Activated naive CD4-positive, alpha-beta T cell treated with anti-CD3 and anti-CD28 coated beads for 36 hours (primary cell): ENCODE data around the gene UBAC1. TPM values are rescaled to one million over a fixed set of nuclear protein-coding genes. Genes with fewer than 3 reads are reported as not detected.
A peak's percentile ranks its signal among the peaks of the same experiment; 100 is the strongest.

Experiments used
- CTCF ChIA-PET: fragments of 350-600 bp; sonication (Branson Sonifier 250); formaldehyde crosslinking; loops from one replicate; lab custom pipeline; 2021; ENCODE audit warnings: antibody characterized with exemption; lab: Charles Lee
- DNase-seq: peaks from one replicate; pipeline ENCODE4 v3.0.0-alpha.2; 2020
- H3K27ac Mint-ChIP-seq: one replicate; pipeline ENCODE4 v1.8.0; 2021; ENCODE audit warnings: mild to moderate bottlenecking, mixed read lengths
- H3K27me3 Mint-ChIP-seq: one replicate; pipeline ENCODE4 v1.8.0; 2021; ENCODE audit warnings: low read depth, mixed read lengths
- H3K36me3 Mint-ChIP-seq: one replicate; pipeline ENCODE4 v1.8.0; 2021; ENCODE audit warnings: low read depth, mixed read lengths
- H3K4me1 Mint-ChIP-seq: one replicate; pipeline ENCODE4 v1.8.0; 2021; ENCODE audit warnings: low read depth, mixed read lengths
- H3K4me3 Mint-ChIP-seq: one replicate; pipeline ENCODE4 v1.8.0; 2021; ENCODE audit warnings: mild to moderate bottlenecking, moderate library complexity, mixed read lengths
- H3K9me3 Mint-ChIP-seq: one replicate; pipeline ENCODE4 v1.8.0; 2021; ENCODE audit warnings: mixed read lengths
- intact Hi-C: fragments of 100-400 bp; cut with micrococcal nuclease; formaldehyde crosslinking; loops from one replicate; pipeline ENCODE4 v1.15.1; 2023
- total RNA-seq, 2 experiments: library from RNA; stranded (reverse); gene quantifications; one replicate each; pipeline ENCODE4 v1.2.3, GENCODE V29; 2021

The UBAC1 gene
- total RNA-seq: 10 to 100 TPM; 37.2 to 40.0 TPM

GRCh38 chr9:135961277-135961715 lies at the start of gene UBAC1:
TSS of gene UBAC1 (minus strand) at chr9:135961373. CDS start at chr9:135961162, 211 bp downstream.
- DNase-seq: peak; percentile 94
- no peaks in the 10 kb centered on the region for H3K36me3 Mint-ChIP-seq
- H3K4me3 Mint-ChIP-seq: peak within 1 kb of the TSS; percentile 87
- peaks cover 32% of the 10 kb centered on the region for H3K4me1 Mint-ChIP-seq
- CTCF ChIA-PET: interaction anchor here (0.7 to 0.8 kb wide), 2 partner anchors 97 to 165 kb away, joined by 3 to 4 read pairs; no protein-coding TSS in a partner anchor
- intact Hi-C loops: loop anchor here (1.0 to 10.0 kb wide), 6 partner anchors 56 to 402 kb away; partner anchors contain the start of genes DNLZ and QSOX2
- H3K27me3 Mint-ChIP-seq: no peaks in the 10 kb centered on the region
- H3K27ac Mint-ChIP-seq: peak within 1 kb of the TSS; percentile 50
- no peaks in the 10 kb centered on the region for H3K9me3 Mint-ChIP-seq

- Mint-ChIP-seq H3K27ac (no peak overlapping the region), H3K4me3 (no peak overlapping the region), H3K36me3 (no peaks in the 10 kb centered on the region), H3K27me3 (no peaks in the 10 kb centered on the region), H3K9me3 (no peaks in the 10 kb centered on the region), H3K4me1 (no peaks in the 10 kb centered on the region)
- CTCF ChIA-PET: no interaction called here
- no peak for DNase-seq
- intact Hi-C loops: no loop called here
Observed at GRCh38 chr9:136010615-136011361, 49.6 kb upstream of the UBAC1 start.

GRCh38 chr9:136010176-136010575 lies 49.0 kb upstream of the UBAC1 start:
- H3K9me3 Mint-ChIP-seq: no peaks in the 10 kb centered on the region
- CTCF ChIA-PET: no interaction called here

GRCh38 chr9:136009516-136009915 lies 48.3 kb upstream of the UBAC1 start:
- CTCF ChIA-PET: no interaction called here
- H3K4me3 Mint-ChIP-seq: no peak overlapping the region
- no peak overlapping the region for H3K27ac Mint-ChIP-seq
- H3K4me1 Mint-ChIP-seq: no peaks in the 10 kb centered on the region
- H3K27me3 Mint-ChIP-seq: no peaks in the 10 kb centered on the region
- no peaks in the 10 kb centered on the region for H3K9me3 Mint-ChIP-seq
- no peak for DNase-seq
- no peaks in the 10 kb centered on the region for H3K36me3 Mint-ChIP-seq
- intact Hi-C loops: no loop called here

More at GRCh38 chr9:136010176-136010575, 49.0 kb upstream of the UBAC1 start:
- no peak overlapping the region for H3K27ac Mint-ChIP-seq
- H3K4me3 Mint-ChIP-seq: no peak overlapping the region
- H3K4me1 Mint-ChIP-seq: no peaks in the 10 kb centered on the region
- no peaks in the 10 kb centered on the region for H3K36me3 Mint-ChIP-seq
- H3K27me3 Mint-ChIP-seq: no peaks in the 10 kb centered on the region
- intact Hi-C loops: no loop called here
- no peak for DNase-seq

GRCh38 chr9:136008693-136008997 lies 47.5 kb upstream of the UBAC1 start:
- Mint-ChIP-seq H3K9me3 (no peaks in the 10 kb centered on the region), H3K27me3 (no peaks in the 10 kb centered on the region), H3K36me3 (no peaks in the 10 kb centered on the region), H3K4me1 (no peaks in the 10 kb centered on the region), H3K4me3 (no peak overlapping the region), H3K27ac (no peak overlapping the region)
- CTCF ChIA-PET: no interaction called here
- intact Hi-C loops: no loop called here
- no peak for DNase-seq

- CTCF ChIA-PET: no interaction called here
Observed at GRCh38 chr9:136007934-136008692, 46.9 kb upstream of the UBAC1 start.

GRCh38 chr9:136007276-136007933 lies 46.2 kb upstream of the UBAC1 start:
- Mint-ChIP-seq H3K36me3 (no peaks in the 10 kb centered on the region), H3K4me1 (no peaks in the 10 kb centered on the region), H3K27me3 (no peaks in the 10 kb centered on the region), H3K4me3 (no peak overlapping the region), H3K9me3 (no peaks in the 10 kb centered on the region), H3K27ac (no peak overlapping the region)
- CTCF ChIA-PET: no interaction called here
- DNase-seq: no peak
- intact Hi-C loops: no loop called here

More at GRCh38 chr9:136007934-136008692, 46.9 kb upstream of the UBAC1 start:
- Mint-ChIP-seq H3K27ac (no peak overlapping the region), H3K27me3 (no peaks in the 10 kb centered on the region), H3K4me3 (no peak overlapping the region), H3K4me1 (no peaks in the 10 kb centered on the region), H3K36me3 (no peaks in the 10 kb centered on the region), H3K9me3 (no peaks in the 10 kb centered on the region)
- intact Hi-C loops: no loop called here
- DNase-seq: no peak

GRCh38 chr9:136006169-136006568 lies 45.0 kb upstream of the UBAC1 start:
- Mint-ChIP-seq H3K9me3 (no peaks in the 10 kb centered on the region), H3K4me3 (no peak overlapping the region), H3K36me3 (no peaks in the 10 kb centered on the region), H3K27ac (no peak overlapping the region), H3K27me3 (no peaks in the 10 kb centered on the region), H3K4me1 (no peaks in the 10 kb centered on the region)
- intact Hi-C loops: no loop called here
- DNase-seq: no peak
- CTCF ChIA-PET: no interaction called here

GRCh38 chr9:136004712-136005111 lies 43.5 kb upstream of the UBAC1 start:
- CTCF ChIA-PET: no interaction called here
- Mint-ChIP-seq H3K4me3 (no peak overlapping the region), H3K27ac (no peak overlapping the region), H3K27me3 (no peaks in the 10 kb centered on the region), H3K4me1 (no peaks in the 10 kb centered on the region), H3K9me3 (no peaks in the 10 kb centered on the region), H3K36me3 (no peaks in the 10 kb centered on the region)
- DNase-seq: no peak
- intact Hi-C loops: no loop called here

- no peak overlapping the region for H3K4me3 Mint-ChIP-seq
- no peak overlapping the region for H3K27ac Mint-ChIP-seq
- H3K27me3 Mint-ChIP-seq: no peaks in the 10 kb centered on the region
- CTCF ChIA-PET: no interaction called here
- no peaks in the 10 kb centered on the region for H3K9me3 Mint-ChIP-seq
- no peak for DNase-seq
- H3K36me3 Mint-ChIP-seq: no peaks in the 10 kb centered on the region
- no peaks in the 10 kb centered on the region for H3K4me1 Mint-ChIP-seq
- intact Hi-C loops: no loop called here
Observed at GRCh38 chr9:136004219-136004618, 43.0 kb upstream of the UBAC1 start.

GRCh38 chr9:136003411-136004218 lies 42.4 kb upstream of the UBAC1 start:
- Mint-ChIP-seq H3K27me3 (no peaks in the 10 kb centered on the region), H3K9me3 (no peaks in the 10 kb centered on the region), H3K4me1 (no peaks in the 10 kb centered on the region), H3K4me3 (no peak overlapping the region), H3K36me3 (no peaks in the 10 kb centered on the region), H3K27ac (no peak overlapping the region)
- intact Hi-C loops: no loop called here
- CTCF ChIA-PET: no interaction called here
- DNase-seq: no peak

GRCh38 chr9:136002881-136003280 lies 41.7 kb upstream of the UBAC1 start:
- H3K27me3 Mint-ChIP-seq: no peaks in the 10 kb centered on the region
- H3K9me3 Mint-ChIP-seq: no peaks in the 10 kb centered on the region
- no peak overlapping the region for H3K27ac Mint-ChIP-seq
- intact Hi-C loops: no loop called here
- H3K4me1 Mint-ChIP-seq: no peaks in the 10 kb centered on the region
- CTCF ChIA-PET: no interaction called here
- H3K4me3 Mint-ChIP-seq: no peak overlapping the region
- H3K36me3 Mint-ChIP-seq: no peaks in the 10 kb centered on the region
- no peak for DNase-seq
